ENCODE data around the gene HNRNPF. TPM values are rescaled to one million over a fixed set of nuclear protein-coding genes. Genes with fewer than 3 reads are reported as not detected.

Gene HNRNPF
- total RNA-seq, 1 donor from 2014 or later: 175 TPM

DNA sequence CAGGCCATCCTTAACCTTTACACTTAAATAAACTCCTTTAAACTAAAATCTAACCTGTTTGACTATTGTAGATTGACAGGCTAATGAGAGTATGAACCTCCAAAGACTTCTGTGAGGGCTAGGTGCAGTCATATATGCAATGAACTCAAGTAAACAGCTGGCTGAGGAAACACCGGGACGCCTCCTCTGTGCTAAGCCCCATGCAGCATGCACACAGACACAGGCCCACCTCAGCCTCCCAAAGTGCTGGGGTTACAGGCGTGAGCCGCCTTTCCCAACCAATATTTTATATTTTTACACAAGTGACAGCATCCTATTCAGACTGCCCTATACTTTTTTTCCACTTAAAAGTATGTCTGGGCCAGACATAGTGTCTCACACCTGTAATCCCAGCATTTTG, 39.1 kb downstream of the HNRNPF start:
- H3K9me3 Mint-ChIP-seq: peaks cover 2% of the 10 kb centered on the region
- no peaks in the 10 kb centered on the region for H4K20me1 ChIP-seq (ENCODE audit: low read depth)
- H3K27me3 ChIP-seq: no peaks in the 10 kb centered on the region
- no peak overlapping the region for H3K9ac ChIP-seq
- no peaks in the 10 kb centered on the region for H3K79me2 ChIP-seq (ENCODE audit: low read depth)
- no peaks in the 10 kb centered on the region for H3K36me3 ChIP-seq
- TF ChIP-seq EZH2phosphoT487 (IDR thresholded peaks at IDR 0.05): no peak
- TF ChIP-seq, protein P1, sequence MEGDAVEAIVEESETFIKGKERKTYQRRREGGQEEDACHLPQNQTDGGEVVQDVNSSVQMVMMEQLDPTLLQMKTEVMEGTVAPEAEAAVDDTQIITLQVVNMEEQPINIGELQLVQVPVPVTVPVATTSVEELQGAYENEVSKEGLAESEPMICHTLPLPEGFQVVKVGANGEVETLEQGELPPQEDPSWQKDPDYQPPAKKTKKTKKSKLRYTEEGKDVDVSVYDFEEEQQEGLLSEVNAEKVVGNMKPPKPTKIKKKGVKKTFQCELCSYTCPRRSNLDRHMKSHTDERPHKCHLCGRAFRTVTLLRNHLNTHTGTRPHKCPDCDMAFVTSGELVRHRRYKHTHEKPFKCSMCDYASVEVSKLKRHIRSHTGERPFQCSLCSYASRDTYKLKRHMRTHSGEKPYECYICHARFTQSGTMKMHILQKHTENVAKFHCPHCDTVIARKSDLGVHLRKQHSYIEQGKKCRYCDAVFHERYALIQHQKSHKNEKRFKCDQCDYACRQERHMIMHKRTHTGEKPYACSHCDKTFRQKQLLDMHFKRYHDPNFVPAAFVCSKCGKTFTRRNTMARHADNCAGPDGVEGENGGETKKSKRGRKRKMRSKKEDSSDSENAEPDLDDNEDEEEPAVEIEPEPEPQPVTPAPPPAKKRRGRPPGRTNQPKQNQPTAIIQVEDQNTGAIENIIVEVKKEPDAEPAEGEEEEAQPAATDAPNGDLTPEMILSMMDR (IDR thresholded peaks at IDR 0.05): no peak
- no peak for TF ChIP-seq EZH2 (IDR thresholded peaks at IDR 0.05)
- H3K36me3 Mint-ChIP-seq: no peaks in the 10 kb centered on the region
- peaks cover 4% of the 10 kb centered on the region for H3K27me3 Mint-ChIP-seq (ENCODE audit: insufficient read depth, low read depth)
- H3K27ac Mint-ChIP-seq: no peak overlapping the region
- H3K27ac ChIP-seq: no peak overlapping the region
- no peak overlapping the region for H3K4me3 Mint-ChIP-seq
- no peak overlapping the region for H3K4me2 ChIP-seq
- H2AFZ ChIP-seq (replicated peaks): no peak overlapping the region
- DNase-seq (ENCODE audit: low spot score): no peak
- H3K4me3 ChIP-seq: no peak overlapping the region
- H3K4me1 Mint-ChIP-seq: peaks cover 13% of the 10 kb centered on the region
- no peaks in the 10 kb centered on the region for H3K9me3 ChIP-seq (ENCODE audit: low read depth)
- peaks cover 16% of the 10 kb centered on the region for H3F3A ChIP-seq (ENCODE audit: low read depth)
- H3K4me1 ChIP-seq: peaks cover 15% of the 10 kb centered on the region

DNA sequence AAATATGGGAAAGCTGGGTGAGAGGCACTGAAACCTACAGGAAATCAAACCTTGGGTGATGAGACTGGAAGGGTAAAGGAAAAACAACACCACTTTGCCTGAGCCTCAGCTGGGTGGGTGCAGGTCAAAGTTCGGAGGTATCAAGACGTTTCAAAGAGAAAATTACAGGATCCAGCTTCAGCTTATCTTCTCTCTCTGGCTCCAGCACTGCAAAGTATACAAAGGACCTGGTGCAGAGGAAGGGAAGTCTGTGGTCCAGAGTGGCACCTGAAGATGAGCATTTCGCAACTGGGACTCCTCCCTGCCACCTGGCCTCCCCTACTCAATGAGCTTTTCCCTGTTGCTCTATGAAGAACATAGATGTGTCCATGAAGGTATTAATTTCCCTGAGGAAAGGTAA, 44.0 kb downstream of the HNRNPF start:
- Mint-ChIP-seq H3K4me3 (no peak overlapping the region), H3K4me1 (peaks cover 4% of the 10 kb centered on the region), H3K9me3 (peaks cover 12% of the 10 kb centered on the region), H3K36me3 (no peaks in the 10 kb centered on the region), H3K27ac (no peak overlapping the region), H3K27me3 (ENCODE audit: insufficient read depth, low read depth) (peaks cover 5% of the 10 kb centered on the region)
- TF ChIP-seq EZH2 (IDR thresholded peaks at IDR 0.05): no peak
- TF ChIP-seq, protein P1 (IDR thresholded peaks at IDR 0.05): no peak
- H3F3A ChIP-seq (ENCODE audit: low read depth): peaks cover 4% of the 10 kb centered on the region
- H3K79me2 ChIP-seq (ENCODE audit: low read depth): no peaks in the 10 kb centered on the region
- no peak for DNase-seq (ENCODE audit: low spot score)
- no peaks in the 10 kb centered on the region for H4K20me1 ChIP-seq (ENCODE audit: low read depth)
- H3K36me3 ChIP-seq: no peaks in the 10 kb centered on the region
- H3K27ac ChIP-seq: no peak overlapping the region
- no peak overlapping the region for H3K9ac ChIP-seq
- no peaks in the 10 kb centered on the region for H3K9me3 ChIP-seq (ENCODE audit: low read depth)
- H3K4me1 ChIP-seq: no peaks in the 10 kb centered on the region
- H3K4me3 ChIP-seq: no peak overlapping the region
- H2AFZ ChIP-seq (replicated peaks): no peak overlapping the region
- H3K4me2 ChIP-seq: no peak overlapping the region
- H3K27me3 ChIP-seq: no peaks in the 10 kb centered on the region

DNA sequence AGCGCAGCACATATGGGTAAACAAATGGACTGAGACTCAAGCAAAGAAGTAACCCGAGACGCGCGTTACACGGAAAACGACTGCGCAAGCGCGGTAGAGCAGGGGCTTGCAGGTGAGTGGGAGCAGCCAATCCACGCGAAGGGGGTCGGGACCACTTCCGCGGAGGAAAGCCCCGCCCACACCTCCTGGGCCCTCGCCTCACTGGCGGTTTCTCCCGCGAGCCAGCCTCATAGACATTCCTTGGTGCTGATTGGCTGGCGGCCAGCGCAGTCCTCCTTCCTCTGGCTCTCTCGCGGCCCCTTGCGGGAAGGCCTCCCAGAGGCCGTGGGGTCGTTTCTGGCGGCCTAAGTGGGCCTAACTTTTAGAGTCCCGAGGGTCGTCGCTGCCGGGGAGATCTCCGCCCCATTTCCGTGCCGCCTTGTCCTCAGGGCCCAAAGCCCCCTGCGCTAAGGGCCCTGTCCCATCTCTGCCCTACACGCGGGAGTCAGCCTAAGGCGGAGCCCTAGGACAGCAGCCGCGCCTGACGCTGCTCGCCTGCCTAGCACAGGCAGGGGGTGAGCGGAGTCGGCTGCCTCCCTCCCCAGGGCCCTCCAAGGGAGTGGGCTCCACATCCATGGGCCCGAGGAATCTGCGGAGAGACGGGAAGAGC, 46.7 kb downstream of the HNRNPF start:
- no peaks in the 10 kb centered on the region for H3K9me3 ChIP-seq (ENCODE audit: low read depth)
- no peak overlapping the region for H3K27ac Mint-ChIP-seq
- peaks cover 3% of the 10 kb centered on the region for H3K27me3 Mint-ChIP-seq (ENCODE audit: insufficient read depth, low read depth)
- TF ChIP-seq, protein P1 (IDR thresholded peaks at IDR 0.05): peak; percentile 43
- TF ChIP-seq EZH2 (IDR thresholded peaks at IDR 0.05) (no peak), EZH2phosphoT487 (IDR thresholded peaks at IDR 0.05) (no peak)
- no peak overlapping the region for H3K9ac ChIP-seq
- no peak overlapping the region for H3K27ac ChIP-seq
- H3K27me3 ChIP-seq: no peaks in the 10 kb centered on the region
- H3F3A ChIP-seq (ENCODE audit: low read depth): peaks cover 4% of the 10 kb centered on the region
- H3K36me3 ChIP-seq: no peaks in the 10 kb centered on the region
- H3K36me3 Mint-ChIP-seq: no peaks in the 10 kb centered on the region
- H2AFZ ChIP-seq (replicated peaks): peak overlapping the region; percentile 74
- DNase-seq (ENCODE audit: low spot score): peak; percentile 96
- peak overlapping the region; percentile 55 for H3K4me3 ChIP-seq
- no peaks in the 10 kb centered on the region for H4K20me1 ChIP-seq (ENCODE audit: low read depth)
- no peaks in the 10 kb centered on the region for H3K4me1 ChIP-seq
- H3K4me2 ChIP-seq: peak overlapping the region; percentile 76
- H3K4me1 Mint-ChIP-seq: peaks cover 4% of the 10 kb centered on the region
- peaks cover 12% of the 10 kb centered on the region for H3K9me3 Mint-ChIP-seq
- no peaks in the 10 kb centered on the region for H3K79me2 ChIP-seq (ENCODE audit: low read depth)
- H3K4me3 Mint-ChIP-seq: peak overlapping the region; percentile 70

Data from neural progenitor cell (in vitro differentiated cells).